ENCODE data around the gene ZNF277.
"Not testable (repeated sequence)": the region's sequence is repeated elsewhere in the genome, so short reads cannot be mapped to it uniquely, and the experiment has no call there.

ZNF277 gene

DNA sequence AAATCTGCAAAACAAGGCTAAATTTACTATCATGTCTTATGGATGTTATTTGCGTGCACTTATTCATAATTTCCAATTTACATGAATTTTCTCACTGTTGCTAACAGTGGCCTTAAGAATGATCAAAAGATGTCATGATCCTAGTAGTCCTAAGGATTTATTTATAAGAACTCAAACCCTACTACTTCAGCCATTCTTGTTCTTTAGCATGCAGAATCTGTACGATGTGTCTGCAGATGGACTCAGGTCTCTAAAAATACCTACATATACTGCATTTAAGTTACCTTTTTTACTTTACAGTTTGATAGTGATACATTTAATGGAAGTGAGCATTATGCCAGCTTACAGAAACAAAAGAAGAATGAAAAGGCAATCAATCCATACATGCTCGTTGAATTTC is 91.2 kb downstream of the ZNF277 start:
- peaks cover 24% of the 10 kb centered on the region for H3K4me1 Mint-ChIP-seq
- no peak for ATAC-seq (replicated peaks; ENCODE audit: extremely low read depth, poor library complexity, severe bottlenecking)
- H3K36me3 Mint-ChIP-seq (ENCODE audit: insufficient read depth), result peaks cover 9% of the 10 kb centered on the region
- DNase-seq (ENCODE audit: low spot score in 2 of 2), result no peak
- no peaks in the 10 kb centered on the region for H3K27me3 Mint-ChIP-seq
- H3K9me3 Mint-ChIP-seq, result no peaks in the 10 kb centered on the region
- no peak overlapping the region for H3K4me3 Mint-ChIP-seq
- no peak overlapping the region for H3K27ac Mint-ChIP-seq (ENCODE audit: low read depth)

- Mint-ChIP-seq H3K4me3 (no peak overlapping the region), H3K36me3 (ENCODE audit: insufficient read depth) (peaks cover 9% of the 10 kb centered on the region), H3K9me3 (no peaks in the 10 kb centered on the region)
Measured at GRCh38 chr7:112298543-112299100, 92.1 kb downstream of the ZNF277 start.

DNA sequence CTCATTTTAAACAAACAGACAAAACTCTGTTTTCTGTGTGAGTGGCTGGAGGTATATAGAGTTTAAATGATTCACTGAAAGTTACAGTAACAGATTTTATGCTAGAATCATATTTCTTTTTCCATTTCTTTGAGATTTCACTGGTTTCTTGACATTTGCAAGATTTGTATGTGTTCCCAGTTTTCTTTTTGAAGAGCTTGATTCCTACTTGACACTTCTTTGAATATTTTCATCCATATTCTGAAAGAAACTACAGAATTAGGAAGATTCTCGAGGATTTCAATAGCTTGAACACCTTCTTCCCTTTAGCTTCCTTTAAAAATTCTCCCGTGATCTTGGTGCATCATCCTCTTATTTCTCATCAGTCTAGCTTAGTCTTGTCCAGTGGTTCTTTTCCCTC is 93.6 kb downstream of the ZNF277 start:
- ATAC-seq (replicated peaks; ENCODE audit: extremely low read depth, poor library complexity, severe bottlenecking) (no peak), DNase-seq (ENCODE audit: low spot score in 2 of 2) (no peak)
- H3K4me3 Mint-ChIP-seq, result no peak overlapping the region
- H3K9me3 Mint-ChIP-seq, result no peaks in the 10 kb centered on the region
- no peaks in the 10 kb centered on the region for H3K27me3 Mint-ChIP-seq
- peaks cover 12% of the 10 kb centered on the region for H3K36me3 Mint-ChIP-seq (ENCODE audit: insufficient read depth)
- H3K4me1 Mint-ChIP-seq, result peaks cover 17% of the 10 kb centered on the region
- H3K27ac Mint-ChIP-seq (ENCODE audit: low read depth), result peak overlapping the region; percentile 5

More at GRCh38 chr7:112298543-112299100, 92.1 kb downstream of the ZNF277 start:
- DNase-seq (ENCODE audit: low spot score in 2 of 2) (no peak), ATAC-seq (replicated peaks; ENCODE audit: extremely low read depth, poor library complexity, severe bottlenecking) (no peak)
- peaks cover 26% of the 10 kb centered on the region for H3K4me1 Mint-ChIP-seq
- no peaks in the 10 kb centered on the region for H3K27me3 Mint-ChIP-seq
- no peak overlapping the region for H3K27ac Mint-ChIP-seq (ENCODE audit: low read depth)

GRCh38 chr7:112300831-112301407 is 94.4 kb downstream of the ZNF277 start:
- Mint-ChIP-seq H3K4me1 (peaks cover 15% of the 10 kb centered on the region), H3K36me3 (ENCODE audit: insufficient read depth) (peaks cover 13% of the 10 kb centered on the region), H3K27ac (ENCODE audit: low read depth) (no peak overlapping the region), H3K9me3 (no peaks in the 10 kb centered on the region), H3K27me3 (no peaks in the 10 kb centered on the region), H3K4me3 (no peak overlapping the region)
- DNase-seq (ENCODE audit: low spot score in 2 of 2), result no peak
- ATAC-seq (replicated peaks; ENCODE audit: extremely low read depth, poor library complexity, severe bottlenecking), result no peak

GRCh38 chr7:112302566-112302965 is 96.1 kb downstream of the ZNF277 start:
- Mint-ChIP-seq H3K36me3 (ENCODE audit: insufficient read depth) (peaks cover 6% of the 10 kb centered on the region), H3K27ac (ENCODE audit: low read depth) (peak overlapping the region; percentile 23), H3K9me3 (no peaks in the 10 kb centered on the region), H3K27me3 (no peaks in the 10 kb centered on the region), H3K4me1 (peaks cover 15% of the 10 kb centered on the region), H3K4me3 (no peak overlapping the region)
- ATAC-seq (replicated peaks; ENCODE audit: extremely low read depth, poor library complexity, severe bottlenecking), result no peak
- DNase-seq (ENCODE audit: low spot score in 2 of 2), result no peak

DNA sequence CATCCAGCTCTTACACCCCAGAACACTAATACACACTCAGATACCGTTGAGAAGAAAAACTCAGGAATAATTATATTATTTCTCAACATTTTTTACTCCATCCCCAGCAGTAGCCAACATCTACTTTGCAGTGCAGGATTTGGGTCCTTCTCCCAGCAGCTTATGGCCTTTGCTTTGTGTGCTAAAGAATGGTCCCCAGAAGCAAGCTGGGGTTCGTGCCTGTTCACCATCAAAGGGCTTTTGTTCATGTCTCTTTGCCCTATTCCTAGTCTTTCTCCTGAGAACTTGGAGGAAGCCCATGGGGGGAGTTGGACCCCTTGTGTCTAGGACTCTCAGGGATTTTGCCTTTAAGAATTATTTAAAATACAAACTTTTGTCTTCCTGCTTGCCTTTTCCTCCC is 100.4 kb downstream of the ZNF277 start:
- DNase-seq (ENCODE audit: low spot score in 2 of 2), result no peak
- no peak for ATAC-seq (replicated peaks; ENCODE audit: extremely low read depth, poor library complexity, severe bottlenecking)
- no peak overlapping the region for H3K27ac Mint-ChIP-seq (ENCODE audit: low read depth)
- peaks cover 10% of the 10 kb centered on the region for H3K4me1 Mint-ChIP-seq
- no peaks in the 10 kb centered on the region for H3K27me3 Mint-ChIP-seq
- no peak overlapping the region for H3K4me3 Mint-ChIP-seq
- peaks cover 6% of the 10 kb centered on the region for H3K36me3 Mint-ChIP-seq (ENCODE audit: insufficient read depth)
- H3K9me3 Mint-ChIP-seq, result peaks cover 19% of the 10 kb centered on the region

- Mint-ChIP-seq H3K4me3 (no peak overlapping the region), H3K36me3 (ENCODE audit: insufficient read depth) (peaks cover 8% of the 10 kb centered on the region), H3K9me3 (peaks cover 19% of the 10 kb centered on the region), H3K27me3 (no peaks in the 10 kb centered on the region), H3K4me1 (peaks cover 4% of the 10 kb centered on the region), H3K27ac (ENCODE audit: low read depth) (no peak overlapping the region)
- no peak for ATAC-seq (replicated peaks; ENCODE audit: extremely low read depth, poor library complexity, severe bottlenecking)
- no peak for DNase-seq (ENCODE audit: low spot score in 2 of 2)
Measured at GRCh38 chr7:112307506-112307905, 101.0 kb downstream of the ZNF277 start.

- Mint-ChIP-seq H3K4me1 (no peaks in the 10 kb centered on the region), H3K36me3 (ENCODE audit: insufficient read depth) (peaks cover 5% of the 10 kb centered on the region), H3K4me3 (no peak overlapping the region), H3K9me3 (peaks cover 19% of the 10 kb centered on the region), H3K27me3 (no peaks in the 10 kb centered on the region), H3K27ac (ENCODE audit: low read depth) (no peak overlapping the region)
- no peak for DNase-seq (ENCODE audit: low spot score in 2 of 2)
- ATAC-seq (replicated peaks; ENCODE audit: extremely low read depth, poor library complexity, severe bottlenecking), result no peak
Measured at GRCh38 chr7:112308974-112309373, 102.5 kb downstream of the ZNF277 start.

- H3K4me1 Mint-ChIP-seq; ATAC-seq (replicated peaks; ENCODE audit: extremely low read depth, poor library complexity, severe bottlenecking); DNase-seq (ENCODE audit: low spot score in 2 of 2); H3K9me3 Mint-ChIP-seq; H3K27ac Mint-ChIP-seq (ENCODE audit: low read depth); H3K4me3 Mint-ChIP-seq; H3K27me3 Mint-ChIP-seq: not testable (repeated sequence)
- H3K36me3 Mint-ChIP-seq (ENCODE audit: insufficient read depth), result peaks cover 19% of the 10 kb centered on the region
Measured at GRCh38 chr7:112316803-112317202, 110.3 kb downstream of the ZNF277 start.

DNA sequence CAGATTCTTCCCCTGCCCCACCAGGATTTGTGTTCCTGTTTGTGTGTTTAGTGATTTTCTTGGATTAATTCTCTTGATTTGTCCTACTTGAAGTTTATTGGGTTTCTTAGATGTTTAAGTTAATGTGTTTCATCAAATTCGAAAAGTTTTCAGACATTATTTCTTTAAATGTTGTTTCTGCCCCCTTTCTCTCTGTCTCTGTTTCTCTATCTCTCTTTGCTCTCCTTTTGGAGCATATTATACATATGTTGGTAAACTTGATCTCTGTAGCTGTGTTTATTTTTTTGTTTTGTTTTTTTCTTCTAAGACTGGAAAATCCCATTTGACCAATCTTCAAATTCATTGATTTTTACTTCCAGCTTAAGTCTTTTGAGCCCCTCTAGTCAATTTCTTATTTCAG is 115.6 kb downstream of the ZNF277 start:
- H3K27ac Mint-ChIP-seq (ENCODE audit: low read depth), result no peak overlapping the region
- H3K4me1 Mint-ChIP-seq, result no peaks in the 10 kb centered on the region
- DNase-seq (ENCODE audit: low spot score in 2 of 2), result no peak
- H3K9me3 Mint-ChIP-seq, result no peaks in the 10 kb centered on the region
- H3K36me3 Mint-ChIP-seq (ENCODE audit: insufficient read depth), result peaks cover 22% of the 10 kb centered on the region
- H3K4me3 Mint-ChIP-seq, result no peak overlapping the region
- no peaks in the 10 kb centered on the region for H3K27me3 Mint-ChIP-seq
- ATAC-seq (replicated peaks; ENCODE audit: extremely low read depth, poor library complexity, severe bottlenecking), result no peak

GRCh38 chr7:112327566-112327965 is 121.1 kb downstream of the ZNF277 start:
- peaks cover 17% of the 10 kb centered on the region for H3K36me3 Mint-ChIP-seq (ENCODE audit: insufficient read depth)
- H3K27me3 Mint-ChIP-seq, result no peaks in the 10 kb centered on the region
- ATAC-seq (replicated peaks; ENCODE audit: extremely low read depth, poor library complexity, severe bottlenecking) (no peak), DNase-seq (ENCODE audit: low spot score in 2 of 2) (no peak)
- no peaks in the 10 kb centered on the region for H3K4me1 Mint-ChIP-seq
- no peaks in the 10 kb centered on the region for H3K9me3 Mint-ChIP-seq
- H3K4me3 Mint-ChIP-seq, result no peak overlapping the region
- no peak overlapping the region for H3K27ac Mint-ChIP-seq (ENCODE audit: low read depth)

DNA sequence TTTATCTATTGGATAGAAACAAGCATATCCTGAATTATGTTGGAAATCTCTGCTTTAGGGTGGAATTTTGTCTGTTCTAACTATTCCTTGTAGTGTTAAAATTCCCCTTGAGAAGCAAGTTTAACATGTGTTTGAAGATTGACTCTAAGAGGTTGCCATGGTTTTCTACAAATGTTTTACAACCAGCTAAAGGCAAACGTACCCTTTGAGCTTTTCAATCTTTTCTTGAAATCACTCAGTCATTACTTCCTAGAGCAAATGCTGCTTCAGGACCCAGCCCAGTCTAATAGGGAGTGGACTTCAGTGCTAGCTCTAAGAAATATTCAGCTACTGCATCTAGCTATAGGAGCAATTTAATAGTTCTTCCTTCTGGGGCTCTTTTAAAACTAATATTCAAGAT is 125.0 kb downstream of the ZNF277 start:
- no peak overlapping the region for H3K27ac Mint-ChIP-seq (ENCODE audit: low read depth)
- no peaks in the 10 kb centered on the region for H3K9me3 Mint-ChIP-seq
- no peaks in the 10 kb centered on the region for H3K27me3 Mint-ChIP-seq
- no peak for DNase-seq (ENCODE audit: low spot score in 2 of 2)
- H3K4me3 Mint-ChIP-seq, result no peak overlapping the region
- no peaks in the 10 kb centered on the region for H3K4me1 Mint-ChIP-seq
- ATAC-seq (replicated peaks; ENCODE audit: extremely low read depth, poor library complexity, severe bottlenecking), result no peak
- H3K36me3 Mint-ChIP-seq (ENCODE audit: insufficient read depth), result peaks cover 24% of the 10 kb centered on the region

DNA sequence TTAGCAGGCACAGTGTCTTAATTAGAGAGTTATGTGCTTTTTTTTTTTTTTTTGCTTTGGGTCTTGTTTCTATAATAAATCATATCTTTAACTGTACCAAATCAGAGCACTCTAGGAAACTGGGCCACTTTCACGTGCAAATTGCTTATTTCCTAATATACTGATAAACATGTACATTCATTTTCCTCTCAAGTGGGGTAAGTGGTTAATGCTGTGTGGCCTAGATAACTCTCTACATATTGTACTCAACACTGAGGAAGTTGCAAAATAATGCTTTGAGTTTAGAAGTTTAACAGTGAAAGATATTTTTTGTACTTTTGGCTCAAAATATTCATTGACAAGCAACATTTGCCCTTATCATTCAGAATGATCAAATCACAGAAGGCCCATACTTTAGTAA is 127.9 kb downstream of the ZNF277 start:
- no peak overlapping the region for H3K4me3 Mint-ChIP-seq
- DNase-seq (ENCODE audit: low spot score in 2 of 2) (no peak), ATAC-seq (replicated peaks; ENCODE audit: extremely low read depth, poor library complexity, severe bottlenecking) (no peak)
- H3K27ac Mint-ChIP-seq (ENCODE audit: low read depth), result no peak overlapping the region
- H3K4me1 Mint-ChIP-seq, result no peaks in the 10 kb centered on the region
- H3K9me3 Mint-ChIP-seq, result no peaks in the 10 kb centered on the region
- H3K36me3 Mint-ChIP-seq (ENCODE audit: insufficient read depth), result peaks cover 19% of the 10 kb centered on the region
- no peaks in the 10 kb centered on the region for H3K27me3 Mint-ChIP-seq
